Effector memory CD8-positive, alpha-beta T cell (primary cell): ENCODE data around the gene RBM19.

Experiments
- ATAC-seq: fragments of 150-1000 bp; cut with Tn5 transposase; replicated peaks from 2 replicates; pipeline ENCODE4 v1.10.0; 2021; ENCODE audit warnings: mild to moderate bottlenecking, moderate library complexity
- DNase-seq, 3 experiments: peaks; one replicate each; pipeline ENCODE4 v3.0.0; 2021
- H3K27ac Mint-ChIP-seq, 2 donors: one replicate each; pipeline ENCODE4 v1.8.0; 2022; ENCODE audit warnings: mild to moderate bottlenecking in 2 of 2, mixed read lengths in 2 of 2, moderate library complexity in 2 of 2
- H3K27me3 Mint-ChIP-seq, 2 donors: one replicate each; pipeline ENCODE4 v1.8.0; 2022; ENCODE audit warnings: mixed read lengths in 2 of 2
- H3K36me3 Mint-ChIP-seq: one replicate; pipeline ENCODE4 v1.8.0; 2022; ENCODE audit warnings: mild to moderate bottlenecking, moderate library complexity, mixed read lengths; ENCODE audit not compliant: insufficient read depth
- H3K4me1 Mint-ChIP-seq, 2 donors: one replicate each; pipeline ENCODE4 v1.8.0; 2022; ENCODE audit warnings: low read depth in 2 of 2, mixed read lengths in 2 of 2
- H3K4me3 Mint-ChIP-seq, 2 donors: one replicate each; pipeline ENCODE4 v1.8.0; 2022; ENCODE audit warnings: mild to moderate bottlenecking in 2 of 2, mixed read lengths in 2 of 2, moderate library complexity in 2 of 2
- H3K9me3 Mint-ChIP-seq, 2 donors: one replicate each; pipeline ENCODE4 v1.8.0; 2022; ENCODE audit warnings: mixed read lengths in 2 of 2

Gene RBM19

GRCh38 chr12:113846883-113847755 lies 119.0 kb downstream of the RBM19 start:
- ATAC-seq (no peak), DNase-seq (no peak)
- Mint-ChIP-seq H3K4me3 (no peak overlapping the region), H3K4me1 (peaks cover 3 to 4% of the 10 kb centered on the region in 2 donors), H3K27me3 (no peaks in the 10 kb centered on the region), H3K27ac (no peak overlapping the region), H3K9me3 (no peaks in the 10 kb centered on the region), H3K36me3 (peaks cover 9% of the 10 kb centered on the region)

GRCh38 chr12:113845900-113846674 lies 120.0 kb downstream of the RBM19 start:
- no peak overlapping the region for H3K27ac Mint-ChIP-seq
- no peaks in the 10 kb centered on the region for H3K9me3 Mint-ChIP-seq
- peaks cover 9% of the 10 kb centered on the region for H3K36me3 Mint-ChIP-seq
- ATAC-seq = no peak
- H3K4me3 Mint-ChIP-seq = no peak overlapping the region
- no peak for DNase-seq
- peaks cover 3 to 4% of the 10 kb centered on the region in 2 donors for H3K4me1 Mint-ChIP-seq
- H3K27me3 Mint-ChIP-seq = no peaks in the 10 kb centered on the region

GRCh38 chr12:113844495-113845210 lies 121.5 kb downstream of the RBM19 start:
- no peaks in the 10 kb centered on the region for H3K27me3 Mint-ChIP-seq
- ATAC-seq = no peak
- no peaks in the 10 kb centered on the region for H3K9me3 Mint-ChIP-seq
- H3K4me3 Mint-ChIP-seq = no peak overlapping the region
- peaks cover 3 to 4% of the 10 kb centered on the region in 2 donors for H3K4me1 Mint-ChIP-seq
- peaks cover 14% of the 10 kb centered on the region for H3K36me3 Mint-ChIP-seq
- no peak for DNase-seq
- no peak overlapping the region for H3K27ac Mint-ChIP-seq

GRCh38 chr12:113842699-113843098 lies 123.4 kb downstream of the RBM19 start:
- Mint-ChIP-seq H3K9me3 (no peaks in the 10 kb centered on the region), H3K36me3 (peaks cover 12% of the 10 kb centered on the region), H3K4me1 (peaks cover 0 to 2% of the 10 kb centered on the region in 2 donors), H3K27me3 (no peaks in the 10 kb centered on the region), H3K4me3 (no peak overlapping the region), H3K27ac (no peak overlapping the region)
- no peak for ATAC-seq
- DNase-seq = no peak

GRCh38 chr12:113841786-113842185 lies 124.3 kb downstream of the RBM19 start:
- no peak overlapping the region for H3K27ac Mint-ChIP-seq
- DNase-seq (no peak), ATAC-seq (no peak)
- peaks cover 0 to 2% of the 10 kb centered on the region in 2 donors for H3K4me1 Mint-ChIP-seq
- H3K36me3 Mint-ChIP-seq = peaks cover 12% of the 10 kb centered on the region
- H3K27me3 Mint-ChIP-seq = no peaks in the 10 kb centered on the region
- no peak overlapping the region for H3K4me3 Mint-ChIP-seq
- H3K9me3 Mint-ChIP-seq = no peaks in the 10 kb centered on the region

GRCh38 chr12:113840401-113841042 lies 125.6 kb downstream of the RBM19 start:
- H3K36me3 Mint-ChIP-seq = peaks cover 9% of the 10 kb centered on the region
- H3K9me3 Mint-ChIP-seq = no peaks in the 10 kb centered on the region
- H3K27ac Mint-ChIP-seq = peak overlapping the region in 1 of 2 donors; percentile 62
- H3K4me3 Mint-ChIP-seq = no peak overlapping the region
- no peak for ATAC-seq
- H3K4me1 Mint-ChIP-seq = peaks cover 0 to 2% of the 10 kb centered on the region in 2 donors
- DNase-seq = no peak
- H3K27me3 Mint-ChIP-seq = no peaks in the 10 kb centered on the region

- no peaks in the 10 kb centered on the region for H3K9me3 Mint-ChIP-seq
- DNase-seq (no peak), ATAC-seq (no peak)
- no peak overlapping the region for H3K27ac Mint-ChIP-seq
- H3K4me1 Mint-ChIP-seq = peaks cover 0 to 2% of the 10 kb centered on the region in 2 donors
- H3K27me3 Mint-ChIP-seq = no peaks in the 10 kb centered on the region
- H3K4me3 Mint-ChIP-seq = no peak overlapping the region
- peaks cover 7% of the 10 kb centered on the region for H3K36me3 Mint-ChIP-seq
These were observed 127.2 kb downstream of the RBM19 start for GRCh38 chr12:113838896-113839295.

- peaks cover 3 to 5% of the 10 kb centered on the region in 2 donors for H3K4me1 Mint-ChIP-seq
- no peaks in the 10 kb centered on the region for H3K27me3 Mint-ChIP-seq
- H3K36me3 Mint-ChIP-seq = peaks cover 17% of the 10 kb centered on the region
- no peaks in the 10 kb centered on the region for H3K9me3 Mint-ChIP-seq
- no peak overlapping the region for H3K4me3 Mint-ChIP-seq
- ATAC-seq (no peak), DNase-seq (no peak)
- H3K27ac Mint-ChIP-seq = no peak overlapping the region
These were observed 128.4 kb downstream of the RBM19 start for GRCh38 chr12:113837528-113838296.

- DNase-seq (no peak), ATAC-seq (no peak)
- H3K4me3 Mint-ChIP-seq = no peak overlapping the region
- peaks cover 3 to 5% of the 10 kb centered on the region in 2 donors for H3K4me1 Mint-ChIP-seq
- H3K36me3 Mint-ChIP-seq = peaks cover 17% of the 10 kb centered on the region
- H3K27me3 Mint-ChIP-seq = no peaks in the 10 kb centered on the region
- H3K27ac Mint-ChIP-seq = no peak overlapping the region
- no peaks in the 10 kb centered on the region for H3K9me3 Mint-ChIP-seq
These were observed 129.0 kb downstream of the RBM19 start for GRCh38 chr12:113837084-113837483.

- H3K9me3 Mint-ChIP-seq = no peaks in the 10 kb centered on the region
- H3K27me3 Mint-ChIP-seq = no peaks in the 10 kb centered on the region
- no peak for DNase-seq
- H3K4me3 Mint-ChIP-seq = no peak overlapping the region
- H3K27ac Mint-ChIP-seq = no peak overlapping the region
- ATAC-seq = no peak
- H3K4me1 Mint-ChIP-seq = peaks cover 3 to 5% of the 10 kb centered on the region in 2 donors
- peaks cover 17% of the 10 kb centered on the region for H3K36me3 Mint-ChIP-seq
These were observed 130.2 kb downstream of the RBM19 start for GRCh38 chr12:113835896-113836295.

- Mint-ChIP-seq H3K27me3 (no peaks in the 10 kb centered on the region), H3K36me3 (peaks cover 13% of the 10 kb centered on the region), H3K27ac (no peak overlapping the region), H3K4me3 (no peak overlapping the region), H3K4me1 (peaks cover 3% of the 10 kb centered on the region in 2 donors), H3K9me3 (no peaks in the 10 kb centered on the region)
- ATAC-seq = no peak
- DNase-seq = no peak
These were observed 130.7 kb downstream of the RBM19 start for GRCh38 chr12:113835433-113835832.

GRCh38 chr12:113833422-113833821 lies 132.7 kb downstream of the RBM19 start:
- no peak for DNase-seq
- no peak for ATAC-seq
- Mint-ChIP-seq H3K9me3 (no peaks in the 10 kb centered on the region), H3K27ac (peak overlapping the region in 1 of 2 donors; percentile 19), H3K36me3 (peaks cover 11% of the 10 kb centered on the region), H3K4me1 (peaks cover 3% of the 10 kb centered on the region in 2 donors), H3K4me3 (no peak overlapping the region), H3K27me3 (no peaks in the 10 kb centered on the region)
